Thoracic aorta (tissue), 2 donors: ENCODE results near the gene CCNH. TPM values are rescaled to one million over a fixed set of nuclear protein-coding genes. Genes with fewer than 3 reads are reported as not detected.

ENCODE experiments used
- ATAC-seq: fragments of 150-250 bp; one replicate; pipeline ENCODE4 v1.8.0; 2017; ENCODE audit warnings: low read depth; ENCODE audit not compliant: insufficient number of reproducible peaks, low FRiP score
- DNase-seq: peaks from one replicate; pipeline ENCODE4 v3.0.0-alpha.2; 2020; ENCODE audit warnings: low spot score
- H3K27ac ChIP-seq, 2 donors: fragments of 200-600 bp; sonication (generic); 1 replicate in 1 of 2; 2 replicates in 1 of 2; pipeline ENCODE4 v1.5.1; 2016; ENCODE audit warnings: mild to moderate bottlenecking in 2 of 2, moderate library complexity in 2 of 2
- H3K27me3 ChIP-seq: fragments of 200-600 bp; sonication (generic); replicated peaks from 2 replicates; pipeline ENCODE4 v1.6.0; 2016; ENCODE audit warnings: mild to moderate bottlenecking; ENCODE audit not compliant: insufficient read depth
- H3K36me3 ChIP-seq: fragments of 200-600 bp; sonication (generic); one replicate; pipeline ENCODE4 v1.5.1; 2016
- H3K4me1 ChIP-seq, 2 donors: fragments of 200-600 bp; sonication (generic); 1 replicate in 1 of 2; 2 replicates in 1 of 2; pipeline versions ENCODE4 v1.5.1 to v1.6.0; 2016; ENCODE audit warnings: low read depth in 2 of 2, mild to moderate bottlenecking in 1 of 2; ENCODE audit not compliant: control insufficient read depth in 1 of 2
- H3K4me3 ChIP-seq: fragments of 200-600 bp; sonication (generic); 2 replicates; pipeline ENCODE4 v1.5.1; 2016; ENCODE audit warnings: mild to moderate bottlenecking
- H3K9me3 ChIP-seq: fragments of 200-600 bp; sonication (generic); 2 replicates; pipeline ENCODE4 v1.5.1; 2016
- total RNA-seq, 2 donors: library from RNA; depleted of rRNA; stranded (reverse); fragments of >200 nt; gene quantifications; one replicate each; pipeline versions ENCODE4 v1.1.0 to v1.2.3, GENCODE V29; 2016
- TF ChIP-seq, protein P1 (sequence below): fragments of 200-600 bp; sonication (generic); IDR thresholded peaks from one replicate; pipeline ENCODE4 v1.5.1; 2019; ENCODE audit warnings: antibody characterized with exemption

CCNH gene
- total RNA-seq, 2 donors from 2014 or later, result 172 to 203 TPM

DNA sequence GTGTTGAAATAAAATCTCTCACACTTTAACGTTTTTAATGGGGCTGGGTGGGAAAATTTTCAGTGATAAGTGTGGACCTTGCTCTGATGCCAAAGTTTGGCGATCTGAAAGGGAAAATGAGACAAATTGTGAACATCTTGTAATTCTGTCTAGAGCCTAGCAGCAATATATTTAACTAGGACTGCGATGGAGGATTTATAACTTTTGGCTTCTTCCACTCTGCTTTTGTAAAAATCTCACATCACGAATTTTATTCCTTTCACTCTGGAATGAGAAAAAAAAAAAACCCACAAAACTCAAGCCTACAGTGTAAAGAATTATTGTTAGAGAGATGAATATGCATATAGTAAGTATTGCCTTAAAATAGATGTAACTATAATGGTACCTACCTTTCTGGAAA is 19.9 kb downstream of the CCNH start:
- Histone ChIP-seq H3K27ac (peak overlapping the region; percentile 51 to 52), H3K4me1 (peaks cover 17 to 46% of the 10 kb centered on the region in 2 donors), H3K27me3 (no peaks in the 10 kb centered on the region), H3K4me3 (no peak overlapping the region), H3K36me3 (peaks cover 12% of the 10 kb centered on the region), H3K9me3 (no peaks in the 10 kb centered on the region)
- ATAC-seq (no peak), DNase-seq (no peak)
- TF ChIP-seq, protein P1, sequence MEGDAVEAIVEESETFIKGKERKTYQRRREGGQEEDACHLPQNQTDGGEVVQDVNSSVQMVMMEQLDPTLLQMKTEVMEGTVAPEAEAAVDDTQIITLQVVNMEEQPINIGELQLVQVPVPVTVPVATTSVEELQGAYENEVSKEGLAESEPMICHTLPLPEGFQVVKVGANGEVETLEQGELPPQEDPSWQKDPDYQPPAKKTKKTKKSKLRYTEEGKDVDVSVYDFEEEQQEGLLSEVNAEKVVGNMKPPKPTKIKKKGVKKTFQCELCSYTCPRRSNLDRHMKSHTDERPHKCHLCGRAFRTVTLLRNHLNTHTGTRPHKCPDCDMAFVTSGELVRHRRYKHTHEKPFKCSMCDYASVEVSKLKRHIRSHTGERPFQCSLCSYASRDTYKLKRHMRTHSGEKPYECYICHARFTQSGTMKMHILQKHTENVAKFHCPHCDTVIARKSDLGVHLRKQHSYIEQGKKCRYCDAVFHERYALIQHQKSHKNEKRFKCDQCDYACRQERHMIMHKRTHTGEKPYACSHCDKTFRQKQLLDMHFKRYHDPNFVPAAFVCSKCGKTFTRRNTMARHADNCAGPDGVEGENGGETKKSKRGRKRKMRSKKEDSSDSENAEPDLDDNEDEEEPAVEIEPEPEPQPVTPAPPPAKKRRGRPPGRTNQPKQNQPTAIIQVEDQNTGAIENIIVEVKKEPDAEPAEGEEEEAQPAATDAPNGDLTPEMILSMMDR, result no peak

DNA sequence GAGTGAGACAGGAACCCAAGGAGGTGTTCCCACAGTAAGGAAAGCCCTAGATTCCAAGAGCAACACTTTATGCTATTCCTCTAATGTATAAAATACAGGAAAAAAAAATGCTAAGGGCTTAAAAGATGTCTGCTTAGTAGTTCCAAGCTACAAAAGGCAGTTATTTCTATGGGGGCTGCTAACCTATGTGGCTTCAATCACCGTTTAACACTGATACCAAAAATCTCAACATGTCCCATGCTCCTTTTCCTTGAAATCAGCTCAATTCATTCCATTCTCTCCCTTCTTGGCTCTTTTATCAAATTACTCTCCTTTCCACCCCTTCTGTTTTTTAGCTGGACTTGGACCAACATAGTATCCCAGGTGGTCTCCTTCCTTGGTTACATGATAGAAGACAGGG is 20.6 kb downstream of the CCNH start:
- H3K27me3 ChIP-seq, result no peaks in the 10 kb centered on the region
- DNase-seq (no peak), ATAC-seq (no peak)
- H3K27ac ChIP-seq, result peak overlapping the region; percentile 51 to 52
- H3K4me1 ChIP-seq, result peaks cover 17 to 46% of the 10 kb centered on the region in 2 donors
- H3K4me3 ChIP-seq, result no peak overlapping the region
- peaks cover 11% of the 10 kb centered on the region for H3K36me3 ChIP-seq
- no peaks in the 10 kb centered on the region for H3K9me3 ChIP-seq
- TF ChIP-seq, protein P1, result no peak

DNA sequence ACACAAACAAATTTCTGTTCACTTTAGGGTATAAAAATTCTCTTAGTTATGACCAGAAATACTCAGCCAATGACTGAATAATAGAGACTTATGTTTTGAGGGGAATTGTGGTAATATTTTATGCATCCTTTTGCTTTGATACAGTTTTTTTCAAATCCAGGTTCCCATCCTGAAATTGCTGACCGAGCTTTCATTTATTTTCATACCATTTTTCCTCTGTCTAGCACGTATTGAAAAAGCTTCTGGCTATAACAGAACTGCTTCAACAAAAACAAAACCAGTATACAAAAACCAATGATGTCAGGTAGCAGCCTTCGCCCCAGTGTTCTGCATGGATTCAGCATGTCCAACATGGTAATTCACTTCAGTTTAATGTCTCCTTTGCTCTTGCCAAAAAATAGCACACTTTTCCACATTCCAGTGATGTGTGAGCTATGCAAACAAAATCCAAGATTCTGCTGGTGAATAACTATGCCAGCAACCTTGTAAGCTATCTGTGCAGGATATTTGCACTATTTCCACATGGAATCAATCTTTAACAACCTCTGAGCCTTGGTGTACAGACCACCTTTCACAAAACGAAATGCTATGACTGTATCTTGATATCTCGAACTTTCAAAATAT is 22.0 kb downstream of the CCNH start:
- H3K9me3 ChIP-seq, result no peaks in the 10 kb centered on the region

DNA sequence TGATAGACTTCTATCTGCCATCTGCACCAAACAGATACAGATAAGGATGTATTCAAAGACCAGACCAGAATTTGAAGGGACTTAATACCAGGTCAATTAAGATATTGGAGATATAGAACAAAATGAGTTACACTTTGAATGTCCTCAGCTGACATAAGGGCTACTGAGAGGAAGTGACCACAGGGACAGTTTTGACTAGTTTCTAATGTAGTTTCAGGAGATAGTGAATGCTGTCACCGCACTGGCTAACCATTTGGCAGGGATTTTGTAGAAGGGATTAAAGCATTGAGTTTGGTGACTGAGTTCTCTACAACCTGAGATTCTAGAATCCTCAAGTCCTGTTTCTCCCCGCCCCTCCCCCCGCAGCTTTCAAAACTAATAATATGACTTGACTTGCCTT is 22.7 kb downstream of the CCNH start:
- TF ChIP-seq, protein P1, result no peak
- no peaks in the 10 kb centered on the region for H3K27me3 ChIP-seq
- H3K36me3 ChIP-seq, result peaks cover 11% of the 10 kb centered on the region
- no peak overlapping the region for H3K27ac ChIP-seq
- no peaks in the 10 kb centered on the region for H3K9me3 ChIP-seq
- no peak for ATAC-seq
- peaks cover 17 to 46% of the 10 kb centered on the region in 2 donors for H3K4me1 ChIP-seq
- DNase-seq, result no peak
- H3K4me3 ChIP-seq, result no peak overlapping the region

More for the DNA sequence above, 22.0 kb downstream of the CCNH start:
- Histone ChIP-seq H3K4me1 (peaks cover 17 to 46% of the 10 kb centered on the region in 2 donors), H3K36me3 (peaks cover 11% of the 10 kb centered on the region), H3K27ac (no peak overlapping the region), H3K27me3 (no peaks in the 10 kb centered on the region), H3K4me3 (no peak overlapping the region)
- ATAC-seq, result no peak
- TF ChIP-seq, protein P1, result no peak
- DNase-seq, result no peak

DNA sequence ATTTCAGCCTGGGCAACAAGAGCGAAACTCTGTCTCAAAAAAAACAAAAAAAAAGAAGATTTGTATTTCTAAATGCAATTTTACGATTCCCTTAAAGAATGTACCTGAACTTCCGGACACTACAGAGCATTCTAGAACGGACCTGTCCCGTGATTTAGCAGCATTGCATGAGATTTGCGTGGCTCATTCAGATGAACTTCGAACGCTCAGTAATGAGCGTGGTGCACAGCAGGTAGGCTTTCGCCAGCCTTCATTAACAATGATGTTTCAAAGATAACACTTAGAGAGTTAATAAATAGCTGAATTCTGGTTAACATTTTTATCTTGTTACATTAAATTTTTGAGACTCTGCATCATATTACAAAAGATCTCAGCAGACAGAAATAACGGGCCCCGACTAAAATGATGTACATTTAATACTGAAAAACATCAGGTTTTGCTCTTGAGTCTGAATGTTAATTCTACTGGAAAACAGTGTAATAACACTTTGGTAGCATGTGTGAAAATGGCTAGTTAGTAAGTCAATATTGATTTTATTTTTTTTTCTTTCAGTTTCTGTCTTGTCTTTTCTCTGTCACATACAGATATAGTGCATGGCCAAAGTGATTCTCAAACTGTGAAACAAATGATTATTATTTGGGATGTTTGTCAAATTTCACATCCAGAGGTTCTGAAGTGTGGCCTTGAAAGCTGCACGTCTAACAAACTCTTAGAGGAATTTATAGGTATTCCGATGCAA is 23.3 kb downstream of the CCNH start:
- TF ChIP-seq, protein P1, result no peak
- ATAC-seq, result no peak
- Histone ChIP-seq H3K4me1 (peaks cover 17 to 46% of the 10 kb centered on the region in 2 donors), H3K27me3 (no peaks in the 10 kb centered on the region), H3K27ac (no peak overlapping the region), H3K9me3 (no peaks in the 10 kb centered on the region), H3K36me3 (peaks cover 11% of the 10 kb centered on the region), H3K4me3 (no peak overlapping the region)
- no peak for DNase-seq
